Esophagus (tissue), 2 donors: Measurements from ENCODE around the gene TMEM120B. TPM values are rescaled to one million over a fixed set of nuclear protein-coding genes. Genes with fewer than 3 reads are reported as not detected.

Experiments used
- H3K27ac ChIP-seq, 2 donors: one replicate each; pipeline ENCODE4 v1.5.1; 2013; ENCODE audit warnings: low read depth in 2 of 2, mild to moderate bottlenecking in 2 of 2, inconsistent platforms in 1 of 2, low read length in 1 of 2, moderate library complexity in 1 of 2
- H3K27me3 ChIP-seq, 2 donors: one replicate each; pipeline ENCODE4 v1.6.1; 2013; ENCODE audit warnings: low read length in 2 of 2, control low read depth in 1 of 2, mild to moderate bottlenecking in 1 of 2; ENCODE audit not compliant: insufficient read depth in 2 of 2, control insufficient read depth in 1 of 2
- H3K36me3 ChIP-seq, 2 donors: one replicate each; pipeline ENCODE4 v1.6.1; 2013; ENCODE audit warnings: low read length in 1 of 2; ENCODE audit not compliant: control insufficient read depth in 2 of 2, insufficient read depth in 2 of 2
- H3K4me1 ChIP-seq, 2 donors: one replicate each; pipeline ENCODE4 v1.6.1; 2013; ENCODE audit warnings: low read length in 1 of 2; ENCODE audit not compliant: control insufficient read depth in 2 of 2, insufficient read depth in 2 of 2
- H3K4me3 ChIP-seq, 2 donors: one replicate each; pipeline ENCODE4 v1.5.1; 2013; ENCODE audit warnings: low read length in 2 of 2, mild to moderate bottlenecking in 2 of 2, low read depth in 1 of 2, moderate library complexity in 1 of 2
- H3K9me3 ChIP-seq, 2 donors: one replicate each; pipeline ENCODE4 v1.6.1; 2013; ENCODE audit warnings: mild to moderate bottlenecking in 2 of 2, low read depth in 1 of 2, low read length in 1 of 2, moderate library complexity in 1 of 2; ENCODE audit not compliant: control insufficient read depth in 2 of 2, insufficient read depth in 1 of 2
- WGBS, 2 donors: extraction: QIAGEN DNeasy Blood & Tissue Kit; methylation state at CpG; one replicate each; pipeline ENCODE4 v1.1.7; 2013; 5-methylcytosine and 5-hydroxymethylcytosine counted together
- polyA plus RNA-seq, 2 donors: library from polyadenylated mRNA; stranded (reverse); fragments of 200-250 nt; gene quantifications; one replicate each; pipeline ENCODE4 v1.2.3, GENCODE V29; 2013
- donor health status: healthy with polysubstance abuse.
- donor health status: Bipolar disorder and iron deficiency.

TMEM120B gene
- polyA plus RNA-seq, 2 donors = 1.9 to 5.1 TPM

DNA sequence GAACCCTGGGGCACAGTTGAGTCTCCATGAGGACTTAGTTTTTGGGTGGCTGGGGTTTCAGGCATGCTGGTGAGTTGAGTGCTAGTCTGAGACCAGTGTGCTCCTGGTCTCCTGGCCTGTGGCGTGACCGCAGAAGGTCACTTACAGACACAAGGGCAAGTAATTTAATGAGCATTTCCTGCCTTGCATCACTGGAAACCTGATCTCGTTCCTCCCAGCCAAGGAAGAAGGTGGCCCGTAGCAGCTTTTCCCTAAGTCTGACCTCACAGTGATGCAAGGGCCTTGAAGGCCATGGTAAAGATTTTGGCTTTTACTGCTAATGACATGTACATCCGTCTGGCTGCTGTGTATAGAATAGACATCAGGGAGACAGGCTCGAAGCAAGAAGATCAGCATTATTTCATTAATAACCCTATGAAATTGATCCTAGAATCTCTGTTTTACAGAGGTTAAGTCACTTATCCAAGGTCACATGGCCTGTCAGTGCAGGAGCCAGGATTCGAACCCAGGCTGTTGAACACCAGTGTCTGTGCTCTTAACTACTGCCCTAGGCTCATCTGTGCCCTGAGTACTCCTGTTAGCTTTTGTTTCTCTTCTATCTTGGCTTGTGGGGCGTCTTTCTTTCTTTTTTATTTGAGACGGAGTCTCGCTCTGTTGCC is 4.6 kb downstream of the TMEM120B start:
- H3K9me3 ChIP-seq = no peaks in the 10 kb centered on the region
- H3K27me3 ChIP-seq = no peaks in the 10 kb centered on the region
- H3K4me1 ChIP-seq = peaks cover 6 to 8% of the 10 kb centered on the region in 2 donors
- H3K4me3 ChIP-seq = no peak overlapping the region
- no peaks in the 10 kb centered on the region for H3K36me3 ChIP-seq
- 81 to 90% methylated on average over 10 of the region's 10 CpGs for WGBS, 2 donors
- no peak overlapping the region for H3K27ac ChIP-seq

GRCh38 chr12:121718653-121719239 is 6.2 kb downstream of the TMEM120B start:
- H3K4me1 ChIP-seq = no peaks in the 10 kb centered on the region
- WGBS, 2 donors = 85 to 93% methylated on average over 3 of the region's 3 CpGs

GRCh38 chr12:121719926-121720414 is 7.4 kb downstream of the TMEM120B start:
- Histone ChIP-seq H3K27ac (peak overlapping the region in 1 of 2 donors; percentile 7), H3K36me3 (no peaks in the 10 kb centered on the region), H3K27me3 (no peaks in the 10 kb centered on the region), H3K4me1 (no peaks in the 10 kb centered on the region), H3K9me3 (no peaks in the 10 kb centered on the region), H3K4me3 (no peak overlapping the region)
- 77% methylated on average over 14 of the region's 14 CpGs for WGBS, 2 donors

More at GRCh38 chr12:121718653-121719239, 6.2 kb downstream of the TMEM120B start:
- no peaks in the 10 kb centered on the region for H3K27me3 ChIP-seq
- H3K4me3 ChIP-seq = no peak overlapping the region
- no peaks in the 10 kb centered on the region for H3K36me3 ChIP-seq
- H3K9me3 ChIP-seq = no peaks in the 10 kb centered on the region
- H3K27ac ChIP-seq = no peak overlapping the region

GRCh38 chr12:121720762-121721161 is 8.2 kb downstream of the TMEM120B start:
- WGBS, 2 donors = 89 to 92% methylated on average over 5 of the region's 5 CpGs

DNA sequence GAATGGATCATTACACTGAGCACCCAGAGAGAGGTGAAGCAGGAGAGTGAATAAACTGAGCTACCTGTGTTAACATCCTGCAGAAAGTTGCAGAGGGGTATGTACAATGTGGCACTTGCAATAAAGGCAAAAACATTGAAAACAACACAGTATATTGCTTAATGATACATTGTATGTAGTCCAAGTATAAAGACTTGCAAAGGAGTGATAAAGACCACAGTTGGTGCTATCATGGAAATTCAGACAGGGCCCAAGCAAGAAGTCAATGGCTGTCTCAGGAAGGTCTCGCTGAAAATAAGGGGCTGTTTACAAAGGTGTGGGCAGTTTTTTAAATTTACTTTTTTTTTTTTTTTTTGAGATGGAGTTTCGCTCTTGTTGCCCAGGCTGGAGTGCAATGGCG is 10.0 kb downstream of the TMEM120B start:
- WGBS, 2 donors = 96 to 100% methylated on average over 1 of the region's 3 CpGs
- Histone ChIP-seq H3K4me1 (no peaks in the 10 kb centered on the region), H3K27ac (no peak overlapping the region), H3K4me3 (no peak overlapping the region), H3K36me3 (no peaks in the 10 kb centered on the region), H3K27me3 (no peaks in the 10 kb centered on the region), H3K9me3 (no peaks in the 10 kb centered on the region)

More at GRCh38 chr12:121720762-121721161, 8.2 kb downstream of the TMEM120B start:
- Histone ChIP-seq H3K27me3 (no peaks in the 10 kb centered on the region), H3K36me3 (no peaks in the 10 kb centered on the region), H3K4me1 (no peaks in the 10 kb centered on the region), H3K27ac (no peak overlapping the region), H3K9me3 (no peaks in the 10 kb centered on the region), H3K4me3 (no peak overlapping the region)

DNA sequence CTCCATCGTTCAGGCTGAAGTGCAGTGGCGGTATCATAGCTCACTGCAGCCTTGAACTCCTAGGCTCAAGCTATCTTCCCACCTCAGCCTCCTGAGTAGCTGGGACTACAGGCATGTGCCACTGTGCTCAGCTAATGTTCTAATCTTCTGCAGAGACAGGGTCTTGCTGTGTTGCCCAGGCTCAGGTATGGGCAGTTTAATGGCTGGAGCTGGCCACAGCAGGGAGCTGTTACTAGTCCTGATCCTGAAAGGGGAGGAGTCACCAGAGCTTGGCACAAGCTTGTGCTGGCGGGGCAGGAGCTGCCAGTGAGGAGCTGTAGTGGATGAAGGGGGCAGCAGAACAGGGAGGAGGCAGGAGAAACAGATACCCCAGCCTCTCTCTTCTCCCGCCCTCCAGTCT is 10.6 kb downstream of the TMEM120B start:
- H3K36me3 ChIP-seq = no peaks in the 10 kb centered on the region
- WGBS, 2 donors = 89 to 91% methylated on average over 4 of the region's 4 CpGs

GRCh38 chr12:121724925-121725324 is 12.4 kb downstream of the TMEM120B start:
- WGBS, 2 donors = 84 to 92% methylated on average over 2 of the region's 2 CpGs
- Histone ChIP-seq H3K4me1 (no peaks in the 10 kb centered on the region), H3K9me3 (no peaks in the 10 kb centered on the region)

More for the DNA sequence above, 10.6 kb downstream of the TMEM120B start:
- Histone ChIP-seq H3K4me1 (no peaks in the 10 kb centered on the region), H3K27me3 (no peaks in the 10 kb centered on the region), H3K27ac (no peak overlapping the region), H3K9me3 (no peaks in the 10 kb centered on the region), H3K4me3 (no peak overlapping the region)

DNA sequence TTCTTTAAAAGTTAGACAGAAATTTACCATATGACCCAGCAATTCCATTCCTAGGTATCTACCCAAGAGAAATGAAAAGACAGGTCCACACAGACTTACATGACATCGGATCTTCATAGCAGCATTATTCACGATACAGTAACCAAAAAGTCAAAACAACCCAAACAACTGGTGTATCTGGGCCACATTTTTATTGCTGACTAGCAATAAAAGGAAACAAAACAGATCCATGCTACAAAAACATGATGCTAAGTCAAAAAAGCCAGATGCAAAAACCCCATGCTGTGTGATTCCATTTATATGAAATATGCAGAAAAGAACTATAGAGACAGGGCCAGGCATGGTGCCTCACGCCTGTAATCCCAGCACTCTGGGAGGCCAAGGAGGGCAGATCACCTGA is 12.9 kb downstream of the TMEM120B start:
- WGBS, 2 donors = 91 to 96% methylated on average over 3 of the region's 3 CpGs
- no peaks in the 10 kb centered on the region for H3K27me3 ChIP-seq
- H3K4me3 ChIP-seq = no peak overlapping the region
- no peaks in the 10 kb centered on the region for H3K9me3 ChIP-seq
- no peaks in the 10 kb centered on the region for H3K4me1 ChIP-seq
- no peak overlapping the region for H3K27ac ChIP-seq
- no peaks in the 10 kb centered on the region for H3K36me3 ChIP-seq

More at GRCh38 chr12:121724925-121725324, 12.4 kb downstream of the TMEM120B start:
- no peak overlapping the region for H3K27ac ChIP-seq
- H3K36me3 ChIP-seq = no peaks in the 10 kb centered on the region
- no peak overlapping the region for H3K4me3 ChIP-seq
- H3K27me3 ChIP-seq = no peaks in the 10 kb centered on the region

- H3K27ac ChIP-seq = no peak overlapping the region
- no peak overlapping the region for H3K4me3 ChIP-seq
- no peaks in the 10 kb centered on the region for H3K9me3 ChIP-seq
- H3K4me1 ChIP-seq = no peaks in the 10 kb centered on the region
- 92 to 94% methylated on average over 6 of the region's 6 CpGs for WGBS, 2 donors
- no peaks in the 10 kb centered on the region for H3K36me3 ChIP-seq
- no peaks in the 10 kb centered on the region for H3K27me3 ChIP-seq
These were observed 16.5 kb downstream of the TMEM120B start for GRCh38 chr12:121729021-121729420.

- Histone ChIP-seq H3K9me3 (no peaks in the 10 kb centered on the region), H3K36me3 (no peaks in the 10 kb centered on the region), H3K4me1 (no peaks in the 10 kb centered on the region), H3K4me3 (no peak overlapping the region), H3K27ac (no peak overlapping the region), H3K27me3 (no peaks in the 10 kb centered on the region)
- 94 to 95% methylated on average over 7 of the region's 7 CpGs for WGBS, 2 donors
These were observed 18.9 kb downstream of the TMEM120B start for GRCh38 chr12:121731473-121731872.
